Body of pancreas (tissue), 4 donors: ENCODE data around the gene EML5. TPM values are rescaled to one million over a fixed set of nuclear protein-coding genes. Genes with fewer than 3 reads are reported as not detected.

Experiments used
- ATAC-seq: fragments of 150-250 bp; one replicate; pipeline ENCODE4 v1.9.1; 2016
- DNase-seq, 4 donors: peaks; one replicate each; pipeline ENCODE4 v3.0.0-alpha.2; 2019
- H3K27ac ChIP-seq, 4 donors: fragments of 200-600 bp; sonication (generic); 1 replicate in 3 of 4; 2 replicates in 1 of 4; pipeline versions ENCODE4 v1.5.1 to v1.6.1; 2016 to 2019; ENCODE audit warnings: mild to moderate bottlenecking in 1 of 4, mixed read lengths in 1 of 4, moderate library complexity in 1 of 4
- H3K27me3 ChIP-seq, 2 donors: fragments of 200-600 bp; sonication (generic); one replicate each; pipeline ENCODE4 v1.6.0; 2016; ENCODE audit warnings: mild to moderate bottlenecking in 1 of 2
- H3K36me3 ChIP-seq, 2 donors: fragments of 200-600 bp; sonication (generic); replicated peaks in 1 of 2; 2 replicates each; pipeline ENCODE4 v1.5.1; 2016; ENCODE audit warnings: low read depth in 2 of 2; ENCODE audit not compliant: insufficient read depth in 1 of 2
- H3K4me1 ChIP-seq: fragments of 200-600 bp; sonication (generic); one replicate; pipeline ENCODE4 v1.6.0; 2016
- H3K4me3 ChIP-seq, 2 donors: fragments of 200-600 bp; sonication (generic); 1 replicate in 1 of 2; 2 replicates in 1 of 2; pipeline ENCODE4 v1.5.1; 2016 to 2019
- H3K9me3 ChIP-seq, 3 donors: fragments of 200-600 bp; sonication (generic); 1 replicate in 2 of 3; 2 replicates in 1 of 3; pipeline ENCODE4 v1.5.1; 2016
- POLR2A ChIP-seq, 3 donors: fragments of 450-650 bp; IDR thresholded peaks; one replicate each; pipeline ENCODE4 v1.6.1; 2016; ENCODE audit warnings: antibody characterized with exemption in 3 of 3, mild to moderate bottlenecking in 2 of 3
- WGBS, 2 donors: methylation state at CpG; one replicate each; pipeline ENCODE4 v1.1.5; 2017; 5-methylcytosine and 5-hydroxymethylcytosine counted together
- intact Hi-C: fragments of 100-400 bp; cut with DNase I; formaldehyde crosslinking; loops from one replicate; pipeline ENCODE4 v1.15.1; 2023
- total RNA-seq, 2 donors: library from RNA; depleted of rRNA; stranded (reverse); fragments of >200 nt; gene quantifications; one replicate each; pipeline ENCODE4 v1.1.0, GENCODE V29; 2016
- TF ChIP-seq, protein P1 (sequence below), 7 experiments: fragments of 450-650 bp in 4 of 7; fragments of 200-600 bp in 3 of 7; sonication (generic) in 3 of 7; IDR thresholded peaks; one replicate each; pipeline ENCODE4 v1.5.1; 2016 to 2019; ENCODE audit warnings: antibody characterized with exemption in 7 of 7

Gene EML5
- total RNA-seq, 2 donors from 2014 or later = 2.9 to 3.3 TPM

DNA sequence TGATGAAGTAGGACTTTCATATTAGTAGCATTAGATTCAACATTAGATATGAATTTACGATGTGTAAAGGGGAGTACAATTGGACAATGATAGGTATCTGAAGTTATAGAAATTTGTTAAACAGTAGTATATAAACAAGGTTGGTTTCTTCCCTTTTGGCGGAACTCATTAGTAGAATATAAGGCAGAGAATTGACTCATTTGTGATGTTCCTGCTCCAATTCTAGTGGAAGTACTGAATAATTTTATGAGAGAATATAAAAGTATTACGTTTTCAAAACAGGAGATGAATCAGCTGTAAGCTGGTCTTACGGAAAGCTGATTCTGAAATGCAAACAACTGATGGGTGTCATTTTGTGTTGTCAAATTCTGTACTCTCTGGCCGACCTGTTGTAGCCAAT lies 216.5 kb downstream of the EML5 start:
- H3K9me3 ChIP-seq = no peaks in the 10 kb centered on the region
- WGBS, 2 donors = 89 to 93% methylated on average over 5 of the region's 5 CpGs
- intact Hi-C loops = no loop called here
- no peaks in the 10 kb centered on the region for H3K4me1 ChIP-seq
- H3K27me3 ChIP-seq = no peaks in the 10 kb centered on the region
- H3K36me3 ChIP-seq = peaks cover 9 to 56% of the 10 kb centered on the region in 2 donors
- no peak overlapping the region for H3K4me3 ChIP-seq
- H3K27ac ChIP-seq = no peak overlapping the region
- TF ChIP-seq, protein P1, sequence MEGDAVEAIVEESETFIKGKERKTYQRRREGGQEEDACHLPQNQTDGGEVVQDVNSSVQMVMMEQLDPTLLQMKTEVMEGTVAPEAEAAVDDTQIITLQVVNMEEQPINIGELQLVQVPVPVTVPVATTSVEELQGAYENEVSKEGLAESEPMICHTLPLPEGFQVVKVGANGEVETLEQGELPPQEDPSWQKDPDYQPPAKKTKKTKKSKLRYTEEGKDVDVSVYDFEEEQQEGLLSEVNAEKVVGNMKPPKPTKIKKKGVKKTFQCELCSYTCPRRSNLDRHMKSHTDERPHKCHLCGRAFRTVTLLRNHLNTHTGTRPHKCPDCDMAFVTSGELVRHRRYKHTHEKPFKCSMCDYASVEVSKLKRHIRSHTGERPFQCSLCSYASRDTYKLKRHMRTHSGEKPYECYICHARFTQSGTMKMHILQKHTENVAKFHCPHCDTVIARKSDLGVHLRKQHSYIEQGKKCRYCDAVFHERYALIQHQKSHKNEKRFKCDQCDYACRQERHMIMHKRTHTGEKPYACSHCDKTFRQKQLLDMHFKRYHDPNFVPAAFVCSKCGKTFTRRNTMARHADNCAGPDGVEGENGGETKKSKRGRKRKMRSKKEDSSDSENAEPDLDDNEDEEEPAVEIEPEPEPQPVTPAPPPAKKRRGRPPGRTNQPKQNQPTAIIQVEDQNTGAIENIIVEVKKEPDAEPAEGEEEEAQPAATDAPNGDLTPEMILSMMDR (IDR thresholded peaks at IDR 0.05) = no peak
- no peak for TF ChIP-seq POLR2A (IDR thresholded peaks at IDR 0.05)
- DNase-seq (no peak), ATAC-seq (no peak)

DNA sequence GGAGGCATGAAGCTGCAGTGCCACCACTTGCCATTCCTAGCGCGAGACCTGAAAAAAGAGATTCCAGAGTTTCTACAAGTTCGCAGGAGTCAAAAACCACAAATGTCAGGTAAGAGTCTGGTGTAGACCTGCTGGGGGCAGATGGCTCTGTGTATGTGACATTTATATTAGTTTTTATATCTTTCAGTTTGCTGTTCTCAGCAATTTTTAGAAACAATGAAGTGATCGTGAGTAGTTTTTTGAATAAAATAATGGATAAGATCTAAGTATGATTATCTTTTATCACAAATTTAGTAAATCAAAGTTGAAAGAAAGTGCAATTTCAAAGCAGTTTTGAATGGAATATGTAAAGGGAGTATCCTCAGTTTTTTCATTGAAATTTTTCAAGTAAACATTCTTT lies 220.6 kb downstream of the EML5 start:
- no peak for DNase-seq
- Histone ChIP-seq H3K27me3 (no peaks in the 10 kb centered on the region), H3K9me3 (no peaks in the 10 kb centered on the region), H3K4me1 (no peaks in the 10 kb centered on the region), H3K27ac (no peak overlapping the region), H3K36me3 (peaks cover 4 to 58% of the 10 kb centered on the region in 2 donors), H3K4me3 (no peak overlapping the region)
- ATAC-seq = no peak
- TF ChIP-seq, protein P1 (IDR thresholded peaks at IDR 0.05) = no peak
- TF ChIP-seq POLR2A (IDR thresholded peaks at IDR 0.05) = no peak
- 93 to 94% methylated on average over 4 of the region's 4 CpGs for WGBS, 2 donors
- intact Hi-C loops = no loop called here

DNA sequence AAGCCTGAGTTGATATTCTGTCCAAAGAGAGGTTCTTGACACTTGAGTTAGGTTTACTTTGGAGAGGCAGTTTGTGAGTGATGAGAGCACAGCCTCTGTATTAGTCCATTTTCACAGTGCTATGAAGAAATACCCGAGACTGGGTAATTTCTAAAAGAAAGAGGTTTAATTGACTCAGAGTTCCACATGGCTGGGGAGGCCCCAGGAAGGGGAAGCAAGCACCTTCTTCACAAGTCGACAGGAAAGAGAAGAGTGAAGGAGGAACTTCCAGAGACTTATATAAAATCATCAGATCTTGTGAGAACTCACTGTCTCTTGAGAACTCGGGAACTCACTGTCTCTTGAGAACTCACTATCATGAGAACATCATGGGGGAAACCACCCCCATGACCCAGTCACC lies 224.6 kb downstream of the EML5 start:
- Histone ChIP-seq H3K27me3 (no peaks in the 10 kb centered on the region), H3K27ac (no peak overlapping the region), H3K4me1 (peaks cover 11% of the 10 kb centered on the region), H3K4me3 (no peak overlapping the region), H3K9me3 (no peaks in the 10 kb centered on the region), H3K36me3 (peaks cover 4 to 31% of the 10 kb centered on the region in 2 donors)
- no peak for TF ChIP-seq POLR2A (IDR thresholded peaks at IDR 0.05)
- TF ChIP-seq, protein P1 (IDR thresholded peaks at IDR 0.05) = no peak
- intact Hi-C loops = no loop called here
- ATAC-seq (no peak), DNase-seq (no peak)
- 65% methylated on average over 3 of the region's 3 CpGs for WGBS, 2 donors

DNA sequence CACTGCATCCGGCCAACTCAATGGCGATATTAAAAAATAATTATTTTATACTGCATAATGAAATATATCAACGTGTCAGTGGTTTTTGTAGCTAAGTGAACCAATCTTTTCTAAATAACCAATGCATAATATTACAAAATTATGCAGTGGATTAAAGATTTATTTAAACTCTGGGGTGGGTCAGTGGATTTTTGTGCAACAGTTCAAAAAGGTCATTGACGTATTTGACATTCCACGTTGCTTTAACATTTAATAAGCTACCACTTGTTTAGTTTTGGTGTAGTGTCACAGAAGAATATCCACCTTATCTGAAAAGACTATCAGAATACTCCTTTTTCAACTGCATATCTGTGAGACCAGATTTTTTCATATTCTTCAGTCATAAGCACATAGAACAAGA lies 227.3 kb downstream of the EML5 start:
- no peak for ATAC-seq
- 83 to 87% methylated on average over 5 of the region's 5 CpGs for WGBS, 2 donors

DNA sequence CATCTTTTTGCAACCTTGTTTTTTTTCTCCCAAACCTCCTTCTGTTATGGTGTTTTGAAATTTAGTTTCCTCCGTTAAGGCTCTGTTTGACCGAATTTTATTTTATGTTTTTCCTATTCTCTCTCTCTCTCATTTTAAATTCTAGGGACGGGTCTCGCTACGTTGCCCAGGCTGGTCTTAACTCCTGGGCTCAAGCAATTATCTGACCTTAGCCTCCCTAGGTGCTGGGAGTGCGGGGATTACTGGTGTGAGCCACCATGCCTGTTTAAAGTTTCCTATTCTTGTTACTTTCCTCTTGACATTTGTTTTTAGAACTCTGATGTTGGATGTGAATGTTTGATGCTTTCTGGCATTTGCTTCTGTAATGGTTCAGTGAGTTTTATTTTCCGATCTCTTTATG lies 228.9 kb downstream of the EML5 start:
- DNase-seq (no peak), ATAC-seq (no peak)
- intact Hi-C loops = no loop called here
- peak overlapping the region in 3 of 4 donors; percentile 94 to 98 (median 95) for H3K27ac ChIP-seq
- H3K4me1 ChIP-seq = peaks cover 18% of the 10 kb centered on the region
- H3K9me3 ChIP-seq = no peaks in the 10 kb centered on the region
- H3K4me3 ChIP-seq = peak overlapping the region in 1 of 2 donors; percentile 96
- H3K36me3 ChIP-seq = peaks cover 0 to 10% of the 10 kb centered on the region in 2 donors
- TF ChIP-seq POLR2A (IDR thresholded peaks at IDR 0.05) = no peak
- TF ChIP-seq, protein P1 (IDR thresholded peaks at IDR 0.05) = no peak
- WGBS, 2 donors = 10 to 22% methylated on average over 7 of the region's 7 CpGs
- H3K27me3 ChIP-seq = no peaks in the 10 kb centered on the region

More for the DNA sequence above, 227.3 kb downstream of the EML5 start:
- H3K9me3 ChIP-seq = no peaks in the 10 kb centered on the region
- H3K4me1 ChIP-seq = peaks cover 18% of the 10 kb centered on the region
- no peak overlapping the region for H3K4me3 ChIP-seq
- intact Hi-C loops = no loop called here
- H3K36me3 ChIP-seq = peaks cover 0 to 14% of the 10 kb centered on the region in 2 donors
- H3K27me3 ChIP-seq = no peaks in the 10 kb centered on the region
- no peak for DNase-seq
- TF ChIP-seq, protein P1 (IDR thresholded peaks at IDR 0.05) = no peak
- no peak for TF ChIP-seq POLR2A (IDR thresholded peaks at IDR 0.05)
- H3K27ac ChIP-seq = no peak overlapping the region
